Mesodermal cell (in vitro differentiated cells): ENCODE measurements around the gene ATXN2L. TPM values are rescaled to one million over a fixed set of nuclear protein-coding genes. Genes with fewer than 3 reads are reported as not detected.
"Not testable (repeated sequence)": the region's sequence is repeated elsewhere in the genome, so short reads cannot be mapped to it uniquely, and the experiment has no call there.

Source experiments
- H3K27ac ChIP-seq: 2 replicates; pipeline ENCODE4 v1.7.0; 2013; ENCODE audit warnings: mild to moderate bottlenecking, low read depth, low read length, moderate library complexity; ENCODE audit not compliant: severe bottlenecking
- H3K36me3 ChIP-seq: 2 replicates; pipeline ENCODE4 v1.7.1; 2013; ENCODE audit warnings: mild to moderate bottlenecking, low read length, moderate library complexity; ENCODE audit not compliant: control insufficient read depth, insufficient read depth
- H3K4me1 ChIP-seq: one replicate; pipeline ENCODE4 v1.7.1; 2013; ENCODE audit warnings: mild to moderate bottlenecking, low read length; ENCODE audit not compliant: insufficient read depth, control insufficient read depth, poor library complexity, severe bottlenecking
- H3K4me3 ChIP-seq: 2 replicates; pipeline ENCODE4 v1.7.0; 2013; ENCODE audit warnings: low read length, control low read depth, mild to moderate bottlenecking; ENCODE audit not compliant: insufficient read depth, poor library complexity, severe bottlenecking; ENCODE audit errors: extremely low read depth
- H3K9me3 ChIP-seq: 2 replicates; pipeline ENCODE4 v1.7.1; 2013; ENCODE audit warnings: mild to moderate bottlenecking, low read length, moderate library complexity; ENCODE audit not compliant: control insufficient read depth
- WGBS, 2 experiments: methylation state at CpG; one replicate each; pipeline ENCODE4 v1.1.5; 2013; ENCODE audit warnings: missing lambda C conversion rate in 2 of 2; ENCODE audit not compliant: insufficient coverage in 2 of 2; 5-methylcytosine and 5-hydroxymethylcytosine counted together
- polyA plus RNA-seq, 2 experiments: library from polyadenylated mRNA; stranded (reverse); fragments of 50-300 nt; gene quantifications; one replicate each; pipeline ENCODE4 v1.2.3, GENCODE V29; 2013

The ATXN2L gene, protein sequence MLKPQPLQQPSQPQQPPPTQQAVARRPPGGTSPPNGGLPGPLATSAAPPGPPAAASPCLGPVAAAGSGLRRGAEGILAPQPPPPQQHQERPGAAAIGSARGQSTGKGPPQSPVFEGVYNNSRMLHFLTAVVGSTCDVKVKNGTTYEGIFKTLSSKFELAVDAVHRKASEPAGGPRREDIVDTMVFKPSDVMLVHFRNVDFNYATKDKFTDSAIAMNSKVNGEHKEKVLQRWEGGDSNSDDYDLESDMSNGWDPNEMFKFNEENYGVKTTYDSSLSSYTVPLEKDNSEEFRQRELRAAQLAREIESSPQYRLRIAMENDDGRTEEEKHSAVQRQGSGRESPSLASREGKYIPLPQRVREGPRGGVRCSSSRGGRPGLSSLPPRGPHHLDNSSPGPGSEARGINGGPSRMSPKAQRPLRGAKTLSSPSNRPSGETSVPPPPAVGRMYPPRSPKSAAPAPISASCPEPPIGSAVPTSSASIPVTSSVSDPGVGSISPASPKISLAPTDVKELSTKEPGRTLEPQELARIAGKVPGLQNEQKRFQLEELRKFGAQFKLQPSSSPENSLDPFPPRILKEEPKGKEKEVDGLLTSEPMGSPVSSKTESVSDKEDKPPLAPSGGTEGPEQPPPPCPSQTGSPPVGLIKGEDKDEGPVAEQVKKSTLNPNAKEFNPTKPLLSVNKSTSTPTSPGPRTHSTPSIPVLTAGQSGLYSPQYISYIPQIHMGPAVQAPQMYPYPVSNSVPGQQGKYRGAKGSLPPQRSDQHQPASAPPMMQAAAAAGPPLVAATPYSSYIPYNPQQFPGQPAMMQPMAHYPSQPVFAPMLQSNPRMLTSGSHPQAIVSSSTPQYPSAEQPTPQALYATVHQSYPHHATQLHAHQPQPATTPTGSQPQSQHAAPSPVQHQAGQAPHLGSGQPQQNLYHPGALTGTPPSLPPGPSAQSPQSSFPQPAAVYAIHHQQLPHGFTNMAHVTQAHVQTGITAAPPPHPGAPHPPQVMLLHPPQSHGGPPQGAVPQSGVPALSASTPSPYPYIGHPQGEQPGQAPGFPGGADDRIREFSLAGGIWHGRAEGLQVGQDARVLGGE
- polyA plus RNA-seq (2013, experiment 1 of 2): 218 TPM
- 185 TPM for polyA plus RNA-seq (2013, experiment 2 of 2)

DNA sequence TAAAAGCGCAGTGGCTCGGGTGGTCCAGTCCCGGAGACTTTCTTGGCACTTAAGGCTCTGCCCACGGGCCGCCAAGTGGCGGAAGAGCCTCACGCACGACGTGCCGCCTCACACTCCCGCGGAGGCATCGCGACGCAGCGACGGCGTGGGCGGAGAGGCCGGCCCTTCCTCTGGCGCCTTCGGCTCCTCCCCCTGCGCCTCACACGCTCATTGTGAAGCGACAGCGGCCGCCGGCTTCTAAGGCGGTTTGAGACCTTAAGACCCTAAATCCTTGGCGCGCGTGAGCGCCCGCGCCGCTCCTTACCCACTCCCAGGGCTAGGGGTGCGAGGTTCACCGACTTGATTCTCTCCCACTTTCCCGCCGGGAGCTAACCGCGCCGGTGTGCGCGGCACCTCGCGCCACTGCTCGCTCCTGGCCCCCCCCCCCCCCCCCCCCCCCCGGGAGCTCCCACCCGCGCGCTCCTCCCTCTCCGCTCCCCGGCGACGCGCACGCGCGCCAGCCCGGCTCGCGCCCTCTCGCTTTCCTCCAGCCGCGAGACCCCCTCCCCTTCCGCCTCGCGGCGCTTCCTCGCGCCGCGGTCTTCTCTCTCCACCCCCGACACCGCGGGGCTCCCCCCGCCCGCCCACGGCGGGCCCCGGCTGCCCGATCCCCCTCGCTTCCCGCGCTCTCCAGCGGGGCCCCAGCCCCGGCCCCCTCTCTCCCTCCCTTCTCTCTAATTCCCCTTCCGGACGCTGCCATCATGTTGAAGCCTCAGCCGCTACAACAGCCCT, at the start of gene ATXN2L:
Gene ATXN2L (plus strand): TSS at position 480 of the 771 bp plus-strand sequence. CDS start 261 bp downstream, at position 741.
- Histone ChIP-seq H3K4me3 (peak within 1 kb of the TSS; percentile 93), H3K4me1 (peaks cover 17% of the 10 kb centered on the region), H3K27ac (peak within 1 kb of the TSS; percentile 96), H3K36me3 (peaks cover 35% of the 10 kb centered on the region), H3K9me3 (no peaks in the 10 kb centered on the region)
- 0% methylated on average over 29 to 45 of the region's 91 CpGs for WGBS, 2 experiments

DNA sequence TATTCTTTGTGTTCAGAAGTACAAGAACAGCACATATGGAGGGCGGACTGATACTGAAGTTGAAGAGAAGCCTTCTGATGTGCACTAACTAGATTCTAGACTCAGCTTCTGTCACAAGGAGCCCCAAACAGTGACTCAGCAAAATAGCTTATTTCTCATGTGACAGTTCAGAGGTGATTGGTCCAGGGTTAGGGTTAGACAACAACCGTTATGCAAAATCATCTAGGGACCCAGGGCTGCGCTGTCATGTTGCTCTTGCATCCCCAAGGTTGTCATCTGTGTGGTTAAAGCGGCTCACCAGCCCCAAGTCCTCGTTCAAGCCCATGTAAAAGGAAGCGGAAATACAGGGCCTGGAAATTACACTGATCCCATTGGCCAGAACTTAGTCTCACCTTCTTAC, 41.1 kb upstream of the ATXN2L start:
- not testable (repeated sequence) for H3K9me3 ChIP-seq, H3K36me3 ChIP-seq, H3K4me3 ChIP-seq, H3K27ac ChIP-seq, H3K4me1 ChIP-seq
- WGBS, 2 experiments: no CpG with 5 or more reads among the region's 6 CpGs

DNA sequence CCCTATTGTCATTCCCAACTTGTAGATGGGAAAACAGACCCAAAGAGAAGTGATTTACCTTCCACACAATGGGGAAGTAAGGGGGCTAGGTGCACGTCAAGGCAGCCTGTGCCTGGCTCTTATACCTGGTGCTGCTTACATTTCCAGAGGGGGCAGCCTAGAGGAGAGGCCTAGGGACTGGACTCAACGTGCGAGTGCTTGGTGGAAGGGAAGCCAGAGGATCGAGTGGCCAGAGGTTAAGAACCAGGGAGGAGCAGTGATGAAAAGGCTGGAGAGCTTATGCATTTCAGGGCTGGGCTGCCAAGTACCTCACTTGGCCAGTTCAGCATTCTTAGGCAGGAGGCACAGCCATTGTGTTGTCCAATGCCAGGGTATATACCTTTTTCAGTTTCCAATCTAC, 40.4 kb upstream of the ATXN2L start:
- H3K4me1 ChIP-seq, H3K36me3 ChIP-seq, H3K9me3 ChIP-seq, H3K27ac ChIP-seq, H3K4me3 ChIP-seq: not testable (repeated sequence)
- WGBS, 2 experiments: no CpG with 5 or more reads among the region's 4 CpGs

DNA sequence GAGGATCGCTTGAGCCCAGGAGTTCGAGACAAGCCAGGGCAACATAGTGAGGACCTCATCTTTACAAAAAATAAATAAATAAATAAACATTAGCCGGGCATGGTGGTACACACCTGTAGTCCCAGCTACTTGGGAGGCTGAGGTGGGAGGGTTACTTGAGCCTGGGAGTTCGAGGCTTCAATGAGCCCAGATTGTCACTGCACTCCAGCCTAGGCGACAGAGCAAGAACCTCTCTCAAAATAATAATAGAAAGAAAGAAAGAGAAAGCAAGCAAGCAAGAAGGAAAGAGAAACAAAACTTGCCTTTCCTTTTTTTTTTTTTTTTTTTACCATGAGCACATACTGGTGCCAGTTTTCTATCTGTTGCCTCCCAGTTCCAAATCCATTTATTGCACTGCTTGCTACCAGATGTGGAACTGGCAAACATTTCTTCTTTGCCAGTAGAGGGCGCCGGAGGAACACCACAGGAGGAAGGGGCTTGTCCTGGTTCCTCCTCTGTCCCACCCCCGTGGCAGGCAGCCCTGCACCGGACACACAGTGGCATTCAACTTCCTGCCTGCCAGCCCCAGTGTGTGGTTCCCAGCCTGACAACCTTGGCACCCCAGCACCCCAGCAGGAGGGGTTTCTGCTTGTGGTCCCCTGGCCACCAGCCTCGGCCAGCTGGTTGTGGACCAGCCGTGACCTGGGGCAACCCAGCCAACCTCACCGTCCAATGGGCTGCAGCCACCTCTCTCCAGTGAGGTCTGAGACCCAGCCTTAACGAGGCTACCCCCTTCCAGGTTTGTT, 20.4 kb upstream of the ATXN2L start:
- not testable (repeated sequence) for H3K4me3 ChIP-seq, H3K9me3 ChIP-seq, H3K27ac ChIP-seq, H3K4me1 ChIP-seq, H3K36me3 ChIP-seq
- WGBS, 2 experiments: no CpG with 5 or more reads among the region's 13 CpGs

DNA sequence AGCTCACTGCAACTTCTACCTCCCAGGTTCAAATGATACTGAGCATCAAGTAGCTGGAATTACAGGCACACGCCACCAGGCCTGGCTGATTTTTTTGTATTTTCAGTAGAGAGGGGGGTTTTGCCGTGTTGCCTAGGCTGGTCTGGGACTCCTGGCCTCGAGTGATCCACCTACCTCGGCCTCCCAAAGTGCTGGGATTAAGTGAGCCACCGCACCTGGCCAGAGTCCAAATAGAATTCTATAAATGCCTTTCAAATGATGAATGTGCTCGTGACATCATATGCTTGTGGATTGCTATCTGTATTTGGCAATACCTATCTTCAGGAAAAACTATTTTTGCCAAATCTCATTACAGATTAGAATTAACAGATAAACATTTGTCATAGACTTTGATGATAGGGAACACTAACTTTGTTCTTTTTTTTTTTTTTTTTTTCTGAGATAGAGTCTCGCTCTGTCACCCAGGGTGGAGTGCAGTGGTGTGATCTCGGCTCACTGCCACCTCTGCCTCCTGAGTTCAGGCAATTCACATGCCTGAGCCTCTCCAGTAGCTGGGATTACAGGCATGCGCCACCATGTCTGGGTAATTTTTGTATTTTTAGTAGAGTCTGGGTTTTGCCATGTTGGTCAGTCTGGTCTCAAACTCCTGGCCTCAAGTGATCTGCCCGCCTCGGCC, 15.2 kb upstream of the ATXN2L start:
- H3K9me3 ChIP-seq, H3K4me1 ChIP-seq, H3K27ac ChIP-seq, H3K36me3 ChIP-seq, H3K4me3 ChIP-seq: not testable (repeated sequence)
- no CpG with 5 or more reads among the region's 11 CpGs for WGBS, 2 experiments

DNA sequence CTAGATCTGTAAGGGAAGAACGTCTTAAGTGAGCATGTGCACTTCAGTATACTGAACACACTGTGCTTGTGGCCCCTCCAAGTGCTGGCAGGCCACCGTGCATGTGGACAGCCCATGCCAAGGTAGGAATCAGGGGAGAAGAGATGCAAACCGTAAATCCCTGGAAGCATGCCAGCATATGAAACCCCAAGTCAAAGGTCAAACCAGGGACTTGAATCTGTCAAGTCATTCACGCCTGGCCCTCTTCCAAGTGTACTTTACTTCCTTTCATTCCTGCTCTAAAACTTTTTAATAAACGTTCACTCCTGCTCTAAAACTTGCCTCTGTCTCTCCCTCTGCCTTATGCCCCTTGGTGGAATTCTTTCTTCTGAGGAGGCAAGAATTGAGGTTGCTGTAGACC, 2.8 kb upstream of the ATXN2L start:
- H3K4me3 ChIP-seq: no peak overlapping the region
- no peak overlapping the region for H3K27ac ChIP-seq
- H3K36me3 ChIP-seq: peaks cover 8% of the 10 kb centered on the region
- H3K4me1 ChIP-seq: peaks cover 8% of the 10 kb centered on the region
- 91 to 97% methylated on average over 5 of the region's 5 CpGs for WGBS, 2 experiments
- no peaks in the 10 kb centered on the region for H3K9me3 ChIP-seq

DNA sequence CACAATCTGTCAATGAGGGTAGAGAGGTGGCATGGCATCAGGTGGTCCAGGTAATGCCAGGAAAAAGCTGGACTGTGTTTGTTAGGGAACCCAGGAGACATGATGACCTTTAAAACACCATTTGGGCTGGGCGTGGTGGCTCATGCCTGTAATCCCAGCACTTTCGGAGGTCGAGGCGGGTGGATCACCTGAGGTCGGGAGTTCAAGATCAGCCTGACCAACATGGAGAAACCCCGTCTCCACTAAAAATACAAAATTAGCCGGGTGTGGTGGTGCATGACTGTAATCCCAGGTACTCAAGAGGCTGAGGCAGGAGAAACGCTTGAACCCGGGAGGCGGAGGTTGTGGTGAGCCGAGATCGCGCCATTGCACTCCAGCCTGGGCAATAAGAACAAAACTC, 2.3 kb upstream of the ATXN2L start:
- peaks cover 13% of the 10 kb centered on the region for H3K4me1 ChIP-seq
- 89 to 95% methylated on average over 6 to 10 of the region's 13 CpGs for WGBS, 2 experiments
- not testable (repeated sequence) for H3K4me3 ChIP-seq, H3K9me3 ChIP-seq, H3K27ac ChIP-seq
- H3K36me3 ChIP-seq: peaks cover 14% of the 10 kb centered on the region

DNA sequence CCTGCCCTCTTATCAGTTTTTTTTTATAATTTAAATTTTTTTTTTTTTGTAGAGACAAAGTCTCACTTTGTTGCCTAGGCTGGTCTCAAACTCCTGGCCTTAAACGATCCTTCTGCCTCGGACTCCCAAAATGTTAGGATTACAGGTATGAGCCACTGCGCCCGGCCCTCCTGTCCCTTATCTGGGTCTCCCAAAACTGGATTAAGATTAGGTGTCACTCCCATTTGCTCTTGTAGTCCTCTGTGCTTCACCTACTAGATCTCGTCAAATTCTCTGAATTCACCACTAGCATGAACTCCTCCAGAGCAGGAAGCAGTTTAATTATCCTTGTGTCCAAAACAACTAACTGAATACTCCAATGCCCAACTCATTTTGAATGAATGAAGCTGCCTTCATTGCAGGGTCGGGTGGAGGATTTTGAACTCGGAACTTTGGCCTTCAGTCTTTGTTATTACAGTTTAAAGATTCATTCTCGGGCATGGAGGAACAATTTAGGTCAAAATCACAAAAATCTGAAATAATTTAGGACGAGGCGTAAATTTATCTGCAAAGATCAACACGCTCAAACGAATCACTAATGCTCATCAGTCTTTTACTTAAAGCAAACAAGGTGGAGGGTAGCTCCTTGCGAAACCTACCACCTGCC, 802 bp upstream of the ATXN2L start:
- WGBS, 2 experiments: 42 to 44% methylated on average over 12 to 13 of the region's 13 CpGs
- no peaks in the 10 kb centered on the region for H3K9me3 ChIP-seq
- H3K4me3 ChIP-seq: peak overlapping the region; percentile 93
- peak overlapping the region; percentile 96 for H3K27ac ChIP-seq
- H3K4me1 ChIP-seq: peaks cover 17% of the 10 kb centered on the region
- H3K36me3 ChIP-seq: peaks cover 28% of the 10 kb centered on the region

DNA sequence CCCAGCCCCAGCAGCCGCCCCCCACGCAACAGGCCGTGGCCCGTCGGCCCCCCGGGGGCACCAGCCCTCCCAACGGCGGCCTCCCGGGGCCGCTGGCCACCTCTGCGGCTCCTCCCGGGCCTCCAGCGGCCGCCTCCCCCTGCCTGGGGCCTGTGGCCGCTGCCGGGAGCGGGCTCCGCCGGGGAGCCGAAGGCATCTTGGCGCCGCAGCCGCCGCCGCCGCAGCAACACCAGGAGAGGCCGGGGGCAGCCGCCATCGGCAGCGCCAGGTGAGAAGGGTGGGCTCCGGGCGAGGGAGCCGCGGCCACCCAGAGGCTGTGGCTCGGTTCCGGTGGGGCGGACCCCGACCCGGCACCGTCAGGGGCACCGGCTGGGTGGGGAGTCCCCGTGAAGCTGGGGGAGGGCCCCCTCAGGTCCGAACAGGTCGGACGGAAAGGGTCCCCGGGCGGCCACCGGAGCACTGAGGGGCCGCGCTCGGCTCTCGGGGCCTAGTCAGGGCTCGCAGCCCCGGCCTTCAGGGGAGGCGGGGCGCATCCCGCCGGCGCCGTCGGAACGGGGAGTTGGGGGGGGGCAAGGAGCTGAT, 583 bp downstream of the ATXN2L start:
- peak overlapping the region; percentile 93 for H3K4me3 ChIP-seq
- WGBS, 2 experiments: 0 to 1% methylated on average over 34 to 40 of the region's 62 CpGs
- peak overlapping the region; percentile 96 for H3K27ac ChIP-seq
- peaks cover 17% of the 10 kb centered on the region for H3K4me1 ChIP-seq
- H3K9me3 ChIP-seq: no peaks in the 10 kb centered on the region
- peaks cover 42% of the 10 kb centered on the region for H3K36me3 ChIP-seq
